Liver (tissue), 9 donors: ENCODE measurements around the gene EIF4E. TPM values are rescaled to one million over a fixed set of nuclear protein-coding genes. Genes with fewer than 3 reads are reported as not detected.
"Not testable (repeated sequence)": the region's sequence is repeated elsewhere in the genome, so short reads cannot be mapped to it uniquely, and the experiment has no call there.

Experiments used
- DNase-seq: peaks from one replicate; pipeline ENCODE4 v3.0.0-alpha.2; 2017; ENCODE audit warnings: low spot score
- H3K27ac ChIP-seq, 2 donors: one replicate each; pipeline ENCODE4 v1.7.0; 2013; ENCODE audit warnings: inconsistent platforms in 2 of 2, low read length in 2 of 2, control low read depth in 1 of 2, low read depth in 1 of 2, mild to moderate bottlenecking in 1 of 2
- H3K27me3 ChIP-seq, 4 donors: one replicate each; pipeline versions ENCODE4 v1.6.1 to v1.7.0; 2013; ENCODE audit warnings: low read length in 3 of 4, inconsistent platforms in 1 of 4, mild to moderate bottlenecking in 1 of 4, moderate library complexity in 1 of 4; ENCODE audit not compliant: control insufficient read depth in 4 of 4, insufficient read depth in 4 of 4
- H3K36me3 ChIP-seq, 4 donors: one replicate each; pipeline versions ENCODE4 v1.6.1 to v1.7.0; 2013; ENCODE audit warnings: low read length in 3 of 4, mild to moderate bottlenecking in 3 of 4, low read depth in 1 of 4, moderate library complexity in 1 of 4; ENCODE audit not compliant: control insufficient read depth in 4 of 4, insufficient read depth in 3 of 4
- H3K4me1 ChIP-seq, 4 donors: one replicate each; pipeline versions ENCODE4 v1.6.1 to v1.7.0; 2013; ENCODE audit warnings: low read length in 3 of 4, mild to moderate bottlenecking in 3 of 4, moderate library complexity in 1 of 4; ENCODE audit not compliant: control insufficient read depth in 4 of 4, insufficient read depth in 4 of 4
- H3K4me3 ChIP-seq, 3 donors: one replicate each; pipeline versions ENCODE4 v1.6.1 to v1.7.0; 2013; ENCODE audit warnings: low read length in 3 of 3, control low read depth in 1 of 3, low read depth in 1 of 3, mild to moderate bottlenecking in 1 of 3
- H3K9ac ChIP-seq, 2 donors: one replicate each; pipeline ENCODE4 v1.7.0; 2013; ENCODE audit warnings: low read length in 2 of 2, mild to moderate bottlenecking in 2 of 2, moderate library complexity in 2 of 2, control low read depth in 1 of 2, low read depth in 1 of 2
- H3K9me3 ChIP-seq, 4 donors: one replicate each; pipeline versions ENCODE4 v1.6.1 to v1.7.0; 2013; ENCODE audit warnings: low read length in 3 of 4; ENCODE audit not compliant: control insufficient read depth in 4 of 4
- EGR1 ChIP-seq, 2 donors: IDR thresholded peaks; 2 replicates each; pipeline ENCODE4 v1.6.1; 2016 to 2018; ENCODE audit warnings: antibody characterized with exemption in 2 of 2, low read depth in 2 of 2
- FOXA1 ChIP-seq: IDR thresholded peaks from 2 replicates; pipeline ENCODE4 v1.6.1; 2016; ENCODE audit warnings: antibody characterized with exemption
- FOXA2 ChIP-seq: IDR thresholded peaks from 2 replicates; pipeline ENCODE4 v1.6.1; 2016; ENCODE audit warnings: antibody characterized with exemption
- GABPA ChIP-seq, 2 donors: IDR thresholded peaks in 1 of 2; conservative IDR thresholded peaks in 1 of 2; 2 replicates each; pipeline ENCODE4 v1.6.1; 2016; ENCODE audit warnings: antibody characterized with exemption in 2 of 2, mild to moderate bottlenecking in 1 of 2, moderate library complexity in 1 of 2
- HNF4A ChIP-seq, 2 donors: conservative IDR thresholded peaks; 2 replicates each; pipeline ENCODE4 v1.6.1; 2016; ENCODE audit warnings: antibody characterized with exemption in 2 of 2, mild to moderate bottlenecking in 2 of 2
- HNF4G ChIP-seq: IDR thresholded peaks from 2 replicates; pipeline ENCODE4 v1.6.1; 2016; ENCODE audit warnings: antibody characterized with exemption
- JUND ChIP-seq, 2 donors: IDR thresholded peaks; 2 replicates each; pipeline ENCODE4 v1.6.1; 2016; ENCODE audit warnings: antibody characterized with exemption in 2 of 2
- NR2F2 ChIP-seq: IDR thresholded peaks from 2 replicates; pipeline ENCODE4 v1.6.1; 2016; ENCODE audit warnings: antibody characterized with exemption
- RAD21 ChIP-seq, 2 donors: IDR thresholded peaks; 2 replicates each; pipeline ENCODE4 v1.6.1; 2016; ENCODE audit warnings: antibody characterized with exemption in 2 of 2, mild to moderate bottlenecking in 2 of 2
- RXRA ChIP-seq, 2 donors: IDR thresholded peaks; 2 replicates each; pipeline ENCODE4 v1.6.1; 2017 to 2018; ENCODE audit warnings: antibody characterized with exemption in 2 of 2, mild to moderate bottlenecking in 1 of 2
- SP1 ChIP-seq: IDR thresholded peaks from 2 replicates; pipeline ENCODE4 v1.6.1; 2018; ENCODE audit warnings: antibody characterized with exemption, mild to moderate bottlenecking
- TAF1 ChIP-seq: conservative IDR thresholded peaks from 2 replicates; pipeline ENCODE4 v1.6.1; 2016; ENCODE audit warnings: antibody characterized with exemption, mild to moderate bottlenecking
- YY1 ChIP-seq: IDR thresholded peaks from 2 replicates; pipeline ENCODE4 v1.6.1; 2016; ENCODE audit warnings: antibody characterized with exemption, mild to moderate bottlenecking
- whole genome bisulfite sequencing: extraction: QIAGEN DNeasy Blood & Tissue Kit; methylation state at CpG from one replicate; pipeline ENCODE4 v1.1.7; 2013; 5-methylcytosine and 5-hydroxymethylcytosine counted together
- polyA plus RNA-seq, 2 donors: library from polyadenylated mRNA; stranded (reverse) in 1 of 2; unstranded in 1 of 2; fragments of 200-250 nt in 1 of 2; fragments of >200 nt in 1 of 2; fragmentation: Nextera tagmentation in 1 of 2; extraction: Ambion mirVana in 1 of 2; gene quantifications; one replicate each; pipeline versions ENCODE4 v1.2.1 to v1.2.3, GENCODE V29; 2013 to 2015
- total RNA-seq, 2 donors: library from RNA; depleted of rRNA; stranded (reverse); fragments of >200 nt; gene quantifications; one replicate each; pipeline ENCODE4 v1.2.3, GENCODE V29; 2014
- TF ChIP-seq, protein P1 (sequence below): IDR thresholded peaks from 2 replicates; pipeline ENCODE4 v1.6.1; 2016; ENCODE audit warnings: antibody characterized with exemption, mild to moderate bottlenecking
- TF ChIP-seq, protein P2 (sequence below): IDR thresholded peaks from 2 replicates; pipeline ENCODE4 v1.6.1; 2016; ENCODE audit warnings: antibody characterized with exemption
- TF ChIP-seq, protein P3 (sequence below): IDR thresholded peaks from 2 replicates; pipeline ENCODE4 v1.6.1; 2016; ENCODE audit warnings: antibody characterized with exemption
- TF ChIP-seq, protein P4 (sequence below): IDR thresholded peaks from 2 replicates; pipeline ENCODE4 v1.6.1; 2016; ENCODE audit warnings: antibody characterized with exemption
- TF ChIP-seq, protein P5 (sequence below): fragments of 150-350 bp; IDR thresholded peaks from 2 replicates; pipeline ENCODE4 v1.5.1; 2017; ENCODE audit warnings: improper control_type of control experiment, low read depth, low read length; ENCODE audit not compliant: missing input control
- donor health status: healthy.
- donor health status: healthy.
- donor health status: healthy.
- donor health status: healthy.
- donor health status: healthy.

EIF4E gene
- total and polyA plus RNA-seq, 4 donors = 32.0 to 64.6 (median 52.2) TPM

DNA sequence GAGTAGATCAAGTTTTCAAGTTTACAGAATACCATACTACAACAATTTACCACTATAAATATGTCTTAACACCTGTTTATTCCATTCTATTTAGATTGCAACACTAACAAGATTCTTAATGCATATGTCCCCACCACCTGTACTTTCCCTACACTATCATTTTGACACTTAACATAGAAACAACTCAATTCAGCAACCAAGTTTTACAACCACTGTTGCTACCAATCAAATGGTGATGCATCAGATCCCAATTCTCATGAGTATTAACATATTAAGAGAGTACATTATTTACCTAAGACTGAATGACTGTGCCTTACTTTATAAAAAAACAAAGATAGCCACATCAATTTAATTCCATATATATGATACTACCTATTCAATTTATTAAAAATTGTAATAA, 49.4 kb downstream of the EIF4E start:
- TF ChIP-seq TAF1 = no peak
- TF ChIP-seq FOXA1 = no peak
- TF ChIP-seq JUND (IDR thresholded peaks at IDR 0.05) = no peak
- no peak overlapping the region for H3K9ac ChIP-seq
- H3K36me3 ChIP-seq = peaks cover 2 to 11% (median 6%) of the 10 kb centered on the region in 4 donors
- no peak overlapping the region for H3K4me3 ChIP-seq
- H3K27me3 ChIP-seq = no peaks in the 10 kb centered on the region
- no peak for DNase-seq
- no peaks in the 10 kb centered on the region for H3K9me3 ChIP-seq
- no peak overlapping the region for H3K27ac ChIP-seq
- no peaks in the 10 kb centered on the region for H3K4me1 ChIP-seq

DNA sequence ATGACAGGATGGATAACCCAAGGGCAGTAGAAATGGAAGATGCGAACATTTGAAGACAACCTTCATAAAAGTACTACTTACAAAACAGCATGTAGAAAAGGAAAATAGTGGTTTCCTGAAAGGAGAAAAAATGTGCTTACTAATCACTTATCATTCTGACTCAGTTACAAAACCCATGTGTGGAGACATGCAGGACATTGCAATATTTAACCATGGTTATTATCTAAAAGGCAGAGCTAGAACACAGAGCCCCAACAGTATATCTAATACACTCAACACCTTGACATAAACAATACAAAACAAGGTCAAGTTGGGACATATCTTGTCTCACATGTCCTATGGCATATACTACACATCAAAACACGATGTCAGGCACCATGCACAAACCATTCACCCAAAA, 55.9 kb downstream of the EIF4E start:
- WGBS = 90% methylated on average over 2 of the region's 2 CpGs
- no peaks in the 10 kb centered on the region for H3K4me1 ChIP-seq
- H3K4me3 ChIP-seq = no peak overlapping the region
- no peak overlapping the region for H3K9ac ChIP-seq
- no peak for DNase-seq
- H3K27ac ChIP-seq = no peak overlapping the region
- H3K36me3 ChIP-seq = no peaks in the 10 kb centered on the region
- H3K27me3 ChIP-seq = no peaks in the 10 kb centered on the region
- TF ChIP-seq, protein P1, sequence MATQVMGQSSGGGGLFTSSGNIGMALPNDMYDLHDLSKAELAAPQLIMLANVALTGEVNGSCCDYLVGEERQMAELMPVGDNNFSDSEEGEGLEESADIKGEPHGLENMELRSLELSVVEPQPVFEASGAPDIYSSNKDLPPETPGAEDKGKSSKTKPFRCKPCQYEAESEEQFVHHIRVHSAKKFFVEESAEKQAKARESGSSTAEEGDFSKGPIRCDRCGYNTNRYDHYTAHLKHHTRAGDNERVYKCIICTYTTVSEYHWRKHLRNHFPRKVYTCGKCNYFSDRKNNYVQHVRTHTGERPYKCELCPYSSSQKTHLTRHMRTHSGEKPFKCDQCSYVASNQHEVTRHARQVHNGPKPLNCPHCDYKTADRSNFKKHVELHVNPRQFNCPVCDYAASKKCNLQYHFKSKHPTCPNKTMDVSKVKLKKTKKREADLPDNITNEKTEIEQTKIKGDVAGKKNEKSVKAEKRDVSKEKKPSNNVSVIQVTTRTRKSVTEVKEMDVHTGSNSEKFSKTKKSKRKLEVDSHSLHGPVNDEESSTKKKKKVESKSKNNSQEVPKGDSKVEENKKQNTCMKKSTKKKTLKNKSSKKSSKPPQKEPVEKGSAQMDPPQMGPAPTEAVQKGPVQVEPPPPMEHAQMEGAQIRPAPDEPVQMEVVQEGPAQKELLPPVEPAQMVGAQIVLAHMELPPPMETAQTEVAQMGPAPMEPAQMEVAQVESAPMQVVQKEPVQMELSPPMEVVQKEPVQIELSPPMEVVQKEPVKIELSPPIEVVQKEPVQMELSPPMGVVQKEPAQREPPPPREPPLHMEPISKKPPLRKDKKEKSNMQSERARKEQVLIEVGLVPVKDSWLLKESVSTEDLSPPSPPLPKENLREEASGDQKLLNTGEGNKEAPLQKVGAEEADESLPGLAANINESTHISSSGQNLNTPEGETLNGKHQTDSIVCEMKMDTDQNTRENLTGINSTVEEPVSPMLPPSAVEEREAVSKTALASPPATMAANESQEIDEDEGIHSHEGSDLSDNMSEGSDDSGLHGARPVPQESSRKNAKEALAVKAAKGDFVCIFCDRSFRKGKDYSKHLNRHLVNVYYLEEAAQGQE = no peak
- TF ChIP-seq, protein P2, sequence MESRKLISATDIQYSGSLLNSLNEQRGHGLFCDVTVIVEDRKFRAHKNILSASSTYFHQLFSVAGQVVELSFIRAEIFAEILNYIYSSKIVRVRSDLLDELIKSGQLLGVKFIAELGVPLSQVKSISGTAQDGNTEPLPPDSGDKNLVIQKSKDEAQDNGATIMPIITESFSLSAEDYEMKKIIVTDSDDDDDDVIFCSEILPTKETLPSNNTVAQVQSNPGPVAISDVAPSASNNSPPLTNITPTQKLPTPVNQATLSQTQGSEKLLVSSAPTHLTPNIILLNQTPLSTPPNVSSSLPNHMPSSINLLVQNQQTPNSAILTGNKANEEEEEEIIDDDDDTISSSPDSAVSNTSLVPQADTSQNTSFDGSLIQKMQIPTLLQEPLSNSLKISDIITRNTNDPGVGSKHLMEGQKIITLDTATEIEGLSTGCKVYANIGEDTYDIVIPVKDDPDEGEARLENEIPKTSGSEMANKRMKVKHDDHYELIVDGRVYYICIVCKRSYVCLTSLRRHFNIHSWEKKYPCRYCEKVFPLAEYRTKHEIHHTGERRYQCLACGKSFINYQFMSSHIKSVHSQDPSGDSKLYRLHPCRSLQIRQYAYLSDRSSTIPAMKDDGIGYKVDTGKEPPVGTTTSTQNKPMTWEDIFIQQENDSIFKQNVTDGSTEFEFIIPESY = no peak
- TF ChIP-seq GABPA (IDR thresholded peaks at IDR 0.05 in 1 of 2, conservative IDR thresholded peaks at IDR 0.05 in 1 of 2) = no peak
- no peak for TF ChIP-seq FOXA1
- no peak for TF ChIP-seq FOXA2
- no peak for TF ChIP-seq HNF4A (conservative IDR thresholded peaks at IDR 0.05)
- no peak for TF ChIP-seq YY1
- no peak for TF ChIP-seq RAD21 (IDR thresholded peaks at IDR 0.05)
- TF ChIP-seq, protein P3, sequence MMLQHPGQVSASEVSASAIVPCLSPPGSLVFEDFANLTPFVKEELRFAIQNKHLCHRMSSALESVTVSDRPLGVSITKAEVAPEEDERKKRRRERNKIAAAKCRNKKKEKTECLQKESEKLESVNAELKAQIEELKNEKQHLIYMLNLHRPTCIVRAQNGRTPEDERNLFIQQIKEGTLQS = no peak
- TF ChIP-seq, protein P4, sequence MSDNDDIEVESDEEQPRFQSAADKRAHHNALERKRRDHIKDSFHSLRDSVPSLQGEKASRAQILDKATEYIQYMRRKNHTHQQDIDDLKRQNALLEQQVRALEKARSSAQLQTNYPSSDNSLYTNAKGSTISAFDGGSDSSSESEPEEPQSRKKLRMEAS = no peak
- no peak for TF ChIP-seq SP1
- no peak for TF ChIP-seq EGR1 (IDR thresholded peaks at IDR 0.05; ENCODE audit: low read depth in 2 of 2)
- TF ChIP-seq HNF4G = no peak
- no peak for TF ChIP-seq JUND (IDR thresholded peaks at IDR 0.05)
- TF ChIP-seq NR2F2 = no peak
- TF ChIP-seq, protein P5, sequence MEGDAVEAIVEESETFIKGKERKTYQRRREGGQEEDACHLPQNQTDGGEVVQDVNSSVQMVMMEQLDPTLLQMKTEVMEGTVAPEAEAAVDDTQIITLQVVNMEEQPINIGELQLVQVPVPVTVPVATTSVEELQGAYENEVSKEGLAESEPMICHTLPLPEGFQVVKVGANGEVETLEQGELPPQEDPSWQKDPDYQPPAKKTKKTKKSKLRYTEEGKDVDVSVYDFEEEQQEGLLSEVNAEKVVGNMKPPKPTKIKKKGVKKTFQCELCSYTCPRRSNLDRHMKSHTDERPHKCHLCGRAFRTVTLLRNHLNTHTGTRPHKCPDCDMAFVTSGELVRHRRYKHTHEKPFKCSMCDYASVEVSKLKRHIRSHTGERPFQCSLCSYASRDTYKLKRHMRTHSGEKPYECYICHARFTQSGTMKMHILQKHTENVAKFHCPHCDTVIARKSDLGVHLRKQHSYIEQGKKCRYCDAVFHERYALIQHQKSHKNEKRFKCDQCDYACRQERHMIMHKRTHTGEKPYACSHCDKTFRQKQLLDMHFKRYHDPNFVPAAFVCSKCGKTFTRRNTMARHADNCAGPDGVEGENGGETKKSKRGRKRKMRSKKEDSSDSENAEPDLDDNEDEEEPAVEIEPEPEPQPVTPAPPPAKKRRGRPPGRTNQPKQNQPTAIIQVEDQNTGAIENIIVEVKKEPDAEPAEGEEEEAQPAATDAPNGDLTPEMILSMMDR = no peak
- no peak for TF ChIP-seq TAF1
- TF ChIP-seq RXRA (IDR thresholded peaks at IDR 0.05) = no peak
- no peaks in the 10 kb centered on the region for H3K9me3 ChIP-seq

DNA sequence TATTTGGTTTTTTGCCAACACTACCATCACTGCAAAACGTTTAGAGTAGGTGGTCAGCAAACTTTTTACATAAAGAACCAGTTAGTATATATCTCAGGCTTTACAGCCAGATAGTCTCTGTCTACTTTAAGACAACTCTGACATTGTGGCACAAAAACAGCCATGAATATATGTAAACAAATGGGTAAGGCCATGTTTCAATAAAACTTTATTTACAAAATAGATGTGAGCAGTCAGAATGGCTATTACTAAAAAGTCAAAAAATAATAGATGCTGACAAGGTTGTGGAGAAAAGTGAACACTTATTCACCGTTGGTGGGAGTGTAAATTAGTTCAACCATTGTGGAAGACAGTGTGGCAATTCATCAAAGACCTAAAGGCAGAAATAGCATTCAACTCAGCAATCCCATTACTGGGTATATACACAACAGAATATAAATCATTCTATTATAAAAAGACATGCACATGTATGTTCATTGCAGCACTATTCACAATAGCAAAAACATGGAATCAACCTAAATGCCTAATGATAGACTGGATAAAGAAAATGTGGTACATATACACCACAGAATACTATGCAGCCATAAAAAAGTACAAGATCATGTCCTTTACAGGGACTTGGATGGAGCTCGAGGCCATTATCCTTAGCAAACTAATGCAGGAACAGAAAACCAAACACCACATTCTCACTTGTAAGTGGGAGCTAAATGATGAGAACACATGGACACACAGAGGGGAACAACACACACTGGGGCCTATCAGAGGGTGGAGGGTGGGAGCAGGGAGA, 56.6 kb downstream of the EIF4E start:
- not testable (repeated sequence) for H3K36me3 ChIP-seq, H3K27ac ChIP-seq, DNase-seq, H3K9me3 ChIP-seq, H3K4me3 ChIP-seq, H3K4me1 ChIP-seq, H3K27me3 ChIP-seq, H3K9ac ChIP-seq
- WGBS = 76% methylated on average over 3 of the region's 3 CpGs
